ENCODE results near the gene PCSK5. TPM values are rescaled to one million over a fixed set of nuclear protein-coding genes. Genes with fewer than 3 reads are reported as not detected.

The PCSK5 gene
- total RNA-seq, 1 experiment from 2014 or later, result 7.5 TPM

- Mint-ChIP-seq H3K4me1 (peaks cover 3 to 7% of the 10 kb centered on the region in 2 experiments; a peak in 3 of 4 replicates), H3K27ac (no peak overlapping the region), H3K36me3 (ENCODE audit: insufficient read depth in 1 of 3, low read depth in 3 of 3) (peaks cover 7 to 15% (median 12%) of the 10 kb centered on the region in 3 experiments), H3K4me3 (no peak overlapping the region), H3K9me3 (no peaks in the 10 kb centered on the region; a peak in 2 of 5 replicates), H3K27me3 (ENCODE audit: low read depth) (peaks cover 1% of the 10 kb centered on the region; the same call in 1 of the 2 replicates)
- Histone ChIP-seq H3K79me2 (ENCODE audit: insufficient read depth, low read length) (no peaks in the 10 kb centered on the region), H2BK12ac (ENCODE audit: insufficient read length, low read depth, low read length) (no peak overlapping the region), H2BK120ac (ENCODE audit: low read depth, low read length, poor library complexity, severe bottlenecking) (no peak overlapping the region), H3K23ac (ENCODE audit: insufficient read length, low read depth, low read length) (no peak overlapping the region), H3K4me2 (ENCODE audit: insufficient read depth, insufficient read length, low read length) (no peak overlapping the region), H3K27ac (ENCODE audit: insufficient read length, low read depth, low read length) (no peak overlapping the region), H3K9ac (ENCODE audit: extremely low read depth, insufficient read length, low read length) (no peak overlapping the region), H2AK5ac (ENCODE audit: insufficient read length, low read length) (no peak overlapping the region), H3K18ac (ENCODE audit: insufficient read length, low read depth, low read length) (no peak overlapping the region), H2BK15ac (ENCODE audit: low read depth, low read length) (no peak overlapping the region), H3T11ph (ENCODE audit: low read length) (no peak overlapping the region), H2BK5ac (ENCODE audit: insufficient read length, low read length) (no peak overlapping the region), H3K79me1 (ENCODE audit: insufficient read depth, low read depth, low read length, poor library complexity, severe bottlenecking) (no peaks in the 10 kb centered on the region), H3K56ac (ENCODE audit: insufficient read length, low read depth, low read length) (no peak overlapping the region), H3K9me3 (ENCODE audit: control insufficient read depth, low read depth, low read length) (no peaks in the 10 kb centered on the region), H4K91ac (ENCODE audit: insufficient read length, low read depth, low read length) (no peak overlapping the region), H3K4me1 (ENCODE audit: insufficient read depth, low read length) (no peaks in the 10 kb centered on the region), H3K4ac (ENCODE audit: low read depth, low read length) (no peak overlapping the region), H3K27me3 (ENCODE audit: insufficient read depth, low read length) (no peaks in the 10 kb centered on the region), H2AFZ (ENCODE audit: low read length) (no peak overlapping the region), H2BK20ac (ENCODE audit: low read depth, low read length, poor library complexity, severe bottlenecking) (no peak overlapping the region), H3K23me2 (ENCODE audit: insufficient read length, low read depth, low read length, poor library complexity, severe bottlenecking) (no peaks in the 10 kb centered on the region), H4K20me1 (ENCODE audit: control insufficient read depth, insufficient read depth, insufficient read length) (no peaks in the 10 kb centered on the region), H3K14ac (ENCODE audit: insufficient read depth, low read length) (no peak overlapping the region), H4K8ac (replicated peaks; ENCODE audit: insufficient read length, low read depth, low read length) (no peak overlapping the region), H4K5ac (ENCODE audit: insufficient read length, low read depth, low read length) (no peak overlapping the region)
- DNase-seq, result no peak
- TF ChIP-seq, protein P1, sequence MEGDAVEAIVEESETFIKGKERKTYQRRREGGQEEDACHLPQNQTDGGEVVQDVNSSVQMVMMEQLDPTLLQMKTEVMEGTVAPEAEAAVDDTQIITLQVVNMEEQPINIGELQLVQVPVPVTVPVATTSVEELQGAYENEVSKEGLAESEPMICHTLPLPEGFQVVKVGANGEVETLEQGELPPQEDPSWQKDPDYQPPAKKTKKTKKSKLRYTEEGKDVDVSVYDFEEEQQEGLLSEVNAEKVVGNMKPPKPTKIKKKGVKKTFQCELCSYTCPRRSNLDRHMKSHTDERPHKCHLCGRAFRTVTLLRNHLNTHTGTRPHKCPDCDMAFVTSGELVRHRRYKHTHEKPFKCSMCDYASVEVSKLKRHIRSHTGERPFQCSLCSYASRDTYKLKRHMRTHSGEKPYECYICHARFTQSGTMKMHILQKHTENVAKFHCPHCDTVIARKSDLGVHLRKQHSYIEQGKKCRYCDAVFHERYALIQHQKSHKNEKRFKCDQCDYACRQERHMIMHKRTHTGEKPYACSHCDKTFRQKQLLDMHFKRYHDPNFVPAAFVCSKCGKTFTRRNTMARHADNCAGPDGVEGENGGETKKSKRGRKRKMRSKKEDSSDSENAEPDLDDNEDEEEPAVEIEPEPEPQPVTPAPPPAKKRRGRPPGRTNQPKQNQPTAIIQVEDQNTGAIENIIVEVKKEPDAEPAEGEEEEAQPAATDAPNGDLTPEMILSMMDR (conservative IDR thresholded peaks at IDR 0.05), result no peak
- no CpG with 5 or more reads among the region's 6 CpGs for WGBS (ENCODE audit: extremely low coverage, insufficient read length, low lambda C conversion rate)
Observed at GRCh38 chr9:76396144-76396543, 505.7 kb downstream of the PCSK5 start.

Measured in H9 (cell line).